Transverse colon (tissue), 4 donors: ENCODE data around the gene CECR2.

ENCODE experiments used
- POLR2A ChIP-seq: fragments of 450-650 bp; IDR thresholded peaks from one replicate; pipeline ENCODE4 v1.6.1; 2016; ENCODE audit warnings: antibody characterized with exemption, mild to moderate bottlenecking, moderate library complexity
- POLR2AphosphoS5 ChIP-seq, 3 donors: sonication (generic); formaldehyde crosslinking; IDR thresholded peaks; one replicate each; pipeline ENCODE4 v1.6.1; 2016; ENCODE audit warnings: antibody characterized with exemption in 3 of 3
- TF ChIP-seq, protein P1 (sequence below), 5 experiments: fragments of 200-600 bp in 3 of 5; fragments of 450-650 bp in 2 of 5; sonication (generic) in 3 of 5; IDR thresholded peaks; 1 replicate in 2 of 5; 2 replicates in 3 of 5; pipeline ENCODE4 v1.5.1; 2016 to 2017; ENCODE audit warnings: antibody characterized with exemption in 5 of 5, inconsistent platforms in 3 of 5, mild to moderate bottlenecking in 2 of 5, moderate library complexity in 1 of 5

DNA sequence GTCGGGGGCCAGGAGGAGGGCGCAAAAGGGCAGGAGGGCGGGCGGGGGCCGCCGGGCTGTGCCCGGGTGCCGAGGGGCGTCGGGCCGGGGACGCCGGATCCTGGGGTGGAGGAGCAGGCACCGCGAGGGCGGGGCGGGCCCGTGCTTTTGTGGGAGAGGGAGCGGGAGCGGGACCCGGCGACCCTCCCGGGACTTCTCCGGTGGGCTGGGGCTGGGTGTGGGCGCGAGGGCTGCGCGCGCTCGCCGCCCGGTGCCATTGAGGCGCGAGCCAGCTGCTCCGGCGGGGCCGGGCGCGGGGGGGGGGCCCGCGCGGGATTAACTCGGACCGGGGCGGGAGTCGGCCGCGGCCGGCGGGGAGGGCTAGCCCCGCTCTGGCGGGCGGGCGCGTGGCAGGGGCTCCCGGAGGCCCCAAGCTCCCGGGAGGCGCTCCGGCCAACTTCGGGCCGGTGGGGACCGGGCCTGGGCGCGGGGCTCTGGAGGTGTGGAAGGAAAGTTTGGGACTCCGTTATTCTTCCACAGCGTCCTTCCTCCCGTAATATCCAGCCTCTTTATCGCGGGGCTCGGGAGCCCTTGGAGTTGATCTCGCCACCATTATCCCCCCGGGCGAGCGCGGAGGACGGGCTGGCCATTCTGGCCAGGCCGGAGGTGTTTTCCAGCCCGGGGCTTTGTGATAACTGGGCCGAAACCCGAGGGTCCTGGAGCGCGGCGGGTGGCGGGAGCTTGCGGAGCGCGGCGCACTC is 936 bp downstream of the CECR2 start:
- TF ChIP-seq, protein P1, sequence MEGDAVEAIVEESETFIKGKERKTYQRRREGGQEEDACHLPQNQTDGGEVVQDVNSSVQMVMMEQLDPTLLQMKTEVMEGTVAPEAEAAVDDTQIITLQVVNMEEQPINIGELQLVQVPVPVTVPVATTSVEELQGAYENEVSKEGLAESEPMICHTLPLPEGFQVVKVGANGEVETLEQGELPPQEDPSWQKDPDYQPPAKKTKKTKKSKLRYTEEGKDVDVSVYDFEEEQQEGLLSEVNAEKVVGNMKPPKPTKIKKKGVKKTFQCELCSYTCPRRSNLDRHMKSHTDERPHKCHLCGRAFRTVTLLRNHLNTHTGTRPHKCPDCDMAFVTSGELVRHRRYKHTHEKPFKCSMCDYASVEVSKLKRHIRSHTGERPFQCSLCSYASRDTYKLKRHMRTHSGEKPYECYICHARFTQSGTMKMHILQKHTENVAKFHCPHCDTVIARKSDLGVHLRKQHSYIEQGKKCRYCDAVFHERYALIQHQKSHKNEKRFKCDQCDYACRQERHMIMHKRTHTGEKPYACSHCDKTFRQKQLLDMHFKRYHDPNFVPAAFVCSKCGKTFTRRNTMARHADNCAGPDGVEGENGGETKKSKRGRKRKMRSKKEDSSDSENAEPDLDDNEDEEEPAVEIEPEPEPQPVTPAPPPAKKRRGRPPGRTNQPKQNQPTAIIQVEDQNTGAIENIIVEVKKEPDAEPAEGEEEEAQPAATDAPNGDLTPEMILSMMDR (IDR thresholded peaks at IDR 0.05) = no peak
- TF ChIP-seq POLR2A = no peak
- no peak for TF ChIP-seq POLR2AphosphoS5 (IDR thresholded peaks at IDR 0.05)
